ENCODE results near the gene SEMA4G. TPM values are rescaled to one million over a fixed set of nuclear protein-coding genes. Genes with fewer than 3 reads are reported as not detected.

The SEMA4G gene
- total and polyA plus RNA-seq, 2 of the 13 experiments (the other 11 are each of a cell fraction or from before 2014, with no cell fraction given): 46.2 to 207 TPM

GRCh38 chr10:101018600-101019439 lies 49.5 kb downstream of the SEMA4G start (continued):
- peak; percentile 16; the same call in 1 of the 2 replicates for TF ChIP-seq DR1 (CRISPR knock-in tag; IDR thresholded peaks at IDR 0.05)
- no peak for TF ChIP-seq KLF12 (CRISPR knock-in tag; IDR thresholded peaks at IDR 0.05; ENCODE audit: borderline replicate concordance)
- TF ChIP-seq KLF16 (CRISPR knock-in tag; IDR thresholded peaks at IDR 0.05): peak in 1 of 2 experiments; percentile 72; a peak in 1 of 4 replicates
- peak; percentile 93 for TF ChIP-seq ZNF687 (CRISPR knock-in tag; IDR thresholded peaks at IDR 0.05)
- TF ChIP-seq, protein P1, sequence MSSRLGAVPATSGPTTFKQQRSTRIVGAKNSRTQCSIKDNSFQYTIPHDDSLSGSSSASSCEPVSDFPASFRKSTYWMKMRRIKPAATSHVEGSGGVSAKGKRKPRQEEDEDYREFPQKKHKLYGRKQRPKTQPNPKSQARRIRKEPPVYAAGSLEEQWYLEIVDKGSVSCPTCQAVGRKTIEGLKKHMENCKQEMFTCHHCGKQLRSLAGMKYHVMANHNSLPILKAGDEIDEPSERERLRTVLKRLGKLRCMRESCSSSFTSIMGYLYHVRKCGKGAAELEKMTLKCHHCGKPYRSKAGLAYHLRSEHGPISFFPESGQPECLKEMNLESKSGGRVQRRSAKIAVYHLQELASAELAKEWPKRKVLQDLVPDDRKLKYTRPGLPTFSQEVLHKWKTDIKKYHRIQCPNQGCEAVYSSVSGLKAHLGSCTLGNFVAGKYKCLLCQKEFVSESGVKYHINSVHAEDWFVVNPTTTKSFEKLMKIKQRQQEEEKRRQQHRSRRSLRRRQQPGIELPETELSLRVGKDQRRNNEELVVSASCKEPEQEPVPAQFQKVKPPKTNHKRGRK (CRISPR knock-in tag; IDR thresholded peaks at IDR 0.05): peak; percentile 51; the same call in 1 of the 2 replicates
- 0 out of 4 replicates have a peak, but pooled peaks of 1 of the 2 experiments have one; percentile 10 for TF ChIP-seq NR2F1 (CRISPR knock-in tag; IDR thresholded peaks at IDR 0.05)
- TF ChIP-seq ZXDC (CRISPR knock-in tag; IDR thresholded peaks at IDR 0.05): 0 out of 2 replicates have a peak, but pooled peaks have one; percentile 37
- TF ChIP-seq PAXIP1 (CRISPR knock-in tag; conservative IDR thresholded peaks at IDR 0.05): no peak
- no peak for TF ChIP-seq RBM22 (optimal IDR thresholded peaks at IDR 0.05; ENCODE audit: low read length)
- TF ChIP-seq GATAD1 (CRISPR knock-in tag; IDR thresholded peaks at IDR 0.05): peak; percentile 62; the same call in 1 of the 2 replicates
- peak; percentile 62; the same call in 1 of the 2 replicates for TF ChIP-seq MIXL1 (CRISPR knock-in tag; IDR thresholded peaks at IDR 0.05)
- TF ChIP-seq TBX2 (CRISPR knock-in tag; IDR thresholded peaks at IDR 0.05; ENCODE audit: borderline replicate concordance): peak; percentile 48; the same call in 1 of the 2 replicates
- TF ChIP-seq BORCS8-MEF2B (CRISPR knock-in tag; IDR thresholded peaks at IDR 0.05): peak; percentile 76
- 0 out of 2 replicates have a peak, but pooled peaks have one; percentile 84 for TF ChIP-seq ZNF235 (CRISPR knock-in tag; IDR thresholded peaks at IDR 0.05; ENCODE audit: borderline replicate concordance)
- TF ChIP-seq ZFX (CRISPR knock-in tag; IDR thresholded peaks at IDR 0.05; ENCODE audit: low read depth): peak; percentile 76
